CD4-positive, CD25-positive, alpha-beta regulatory T cell (primary cell): ENCODE results near the gene ADGRV1. TPM values are rescaled to one million over a fixed set of nuclear protein-coding genes. Genes with fewer than 3 reads are reported as not detected.

ENCODE experiments used
- ATAC-seq, 2 donors: fragments of 150-1000 bp; cut with Tn5 transposase; one replicate each; pipeline ENCODE4 v1.10.0; 2021; ENCODE audit warnings: low read depth in 2 of 2, moderate number of reproducible peaks in 2 of 2, moderate library complexity in 1 of 2
- DNase-seq, 3 donors: peaks; one replicate each; pipeline versions ENCODE4 v3.0.0 to v3.0.0-alpha.2; 2012 to 2022; ENCODE audit warnings: mixed read lengths in 1 of 3
- H3K27ac ChIP-seq: one replicate; pipeline ENCODE4 v1.7.0; 2013; ENCODE audit warnings: mild to moderate bottlenecking, low read length; ENCODE audit not compliant: insufficient read depth, poor library complexity, severe bottlenecking
- H3K27me3 ChIP-seq: one replicate; pipeline ENCODE4 v1.7.0; 2013; ENCODE audit warnings: low read length; ENCODE audit not compliant: control insufficient read depth, insufficient read depth
- H3K36me3 ChIP-seq: one replicate; pipeline ENCODE4 v1.7.0; 2013; ENCODE audit warnings: mild to moderate bottlenecking, low read length, moderate library complexity; ENCODE audit not compliant: control insufficient read depth, insufficient read depth
- H3K4me1 ChIP-seq: 2 replicates; pipeline ENCODE4 v1.7.0; 2013; ENCODE audit warnings: mild to moderate bottlenecking, low read length; ENCODE audit not compliant: insufficient read depth, control insufficient read depth, poor library complexity, severe bottlenecking
- H3K4me3 ChIP-seq: one replicate; pipeline ENCODE4 v1.7.0; 2013; ENCODE audit warnings: low read depth, mild to moderate bottlenecking, low read length, moderate library complexity
- H3K9me3 ChIP-seq, 2 experiments: 1 replicate in 1 of 2; 2 replicates in 1 of 2; pipeline ENCODE4 v1.7.0; 2013; ENCODE audit warnings: low read length in 2 of 2, mild to moderate bottlenecking in 1 of 2, moderate library complexity in 1 of 2; ENCODE audit not compliant: control insufficient read depth in 2 of 2
- H3K27ac Mint-ChIP-seq, 3 donors: one replicate each; pipeline ENCODE4 v1.8.0; 2020 to 2022; ENCODE audit warnings: mild to moderate bottlenecking in 3 of 3, mixed read lengths in 3 of 3, moderate library complexity in 2 of 3
- H3K27me3 Mint-ChIP-seq: one replicate; pipeline ENCODE4 v1.8.0; 2022; ENCODE audit warnings: mild to moderate bottlenecking, mixed read lengths
- H3K36me3 Mint-ChIP-seq: one replicate; pipeline ENCODE4 v1.8.0; 2020; ENCODE audit warnings: mixed read lengths
- H3K4me1 Mint-ChIP-seq, 4 donors: one replicate each; pipeline ENCODE4 v1.8.0; 2020 to 2022; ENCODE audit warnings: mixed read lengths in 4 of 4, mild to moderate bottlenecking in 1 of 4
- H3K4me3 Mint-ChIP-seq, 4 donors: one replicate each; pipeline ENCODE4 v1.8.0; 2020 to 2022; ENCODE audit warnings: mild to moderate bottlenecking in 4 of 4, mixed read lengths in 4 of 4, moderate library complexity in 3 of 4
- H3K9me3 Mint-ChIP-seq, 7 donors: one replicate each; pipeline ENCODE4 v1.8.0; 2020 to 2022; ENCODE audit warnings: mixed read lengths in 7 of 7, mild to moderate bottlenecking in 3 of 7, moderate library complexity in 2 of 7
- polyA plus RNA-seq, 4 donors: library from polyadenylated mRNA; unstranded; fragments of 300-500 nt; fragmentation: Illumina TruSeq; gene quantifications; one replicate each; pipeline ENCODE4 v1.2.3, GENCODE V29; 2021
- total RNA-seq: library from RNA; stranded (reverse); gene quantifications from one replicate; pipeline ENCODE4 v1.2.3, GENCODE V29; 2022

ADGRV1 gene
- total and polyA plus RNA-seq, 5 donors from 2014 or later, result 0.42 to 0.52 TPM; not detected in 3

GRCh38 chr5:90983711-90984124 lies 425.1 kb downstream of the ADGRV1 start:
- H3K4me3 Mint-ChIP-seq, result no peak overlapping the region
- Histone ChIP-seq H3K27me3 (no peaks in the 10 kb centered on the region), H3K36me3 (no peaks in the 10 kb centered on the region), H3K27ac (no peak overlapping the region), H3K4me3 (no peak overlapping the region), H3K4me1 (no peaks in the 10 kb centered on the region), H3K9me3 (no peaks in the 10 kb centered on the region)
- no peak for DNase-seq
- ATAC-seq, result no peak
- H3K27ac Mint-ChIP-seq, result no peak overlapping the region
- H3K9me3 Mint-ChIP-seq, result peaks cover 0 to 2% (median 0%) of the 10 kb centered on the region in 7 donors
- H3K4me1 Mint-ChIP-seq, result no peaks in the 10 kb centered on the region
- no peaks in the 10 kb centered on the region for H3K36me3 Mint-ChIP-seq
- no peaks in the 10 kb centered on the region for H3K27me3 Mint-ChIP-seq

DNA sequence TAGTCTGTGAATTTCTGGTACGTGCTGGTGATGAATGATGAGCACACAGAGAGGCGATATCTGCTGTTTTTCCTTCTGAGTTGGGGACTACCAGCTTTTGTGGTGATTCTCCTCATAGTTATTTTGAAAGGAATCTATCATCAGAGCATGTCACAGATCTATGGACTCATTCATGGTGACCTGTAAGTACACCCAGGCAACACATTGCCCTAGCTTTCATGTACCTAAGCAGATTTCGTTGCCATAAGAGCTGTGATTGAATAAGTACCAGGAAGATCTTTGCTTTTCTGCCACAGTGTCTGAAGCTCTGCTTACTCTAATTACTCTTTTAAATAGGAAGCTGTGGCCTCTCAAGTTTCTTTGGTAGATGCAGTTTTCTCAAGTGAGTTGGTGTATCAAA lies 426.7 kb downstream of the ADGRV1 start:
- H3K4me1 ChIP-seq, result no peaks in the 10 kb centered on the region
- no peak for ATAC-seq
- Mint-ChIP-seq H3K4me1 (no peaks in the 10 kb centered on the region), H3K36me3 (no peaks in the 10 kb centered on the region), H3K4me3 (no peak overlapping the region), H3K27me3 (no peaks in the 10 kb centered on the region), H3K27ac (no peak overlapping the region), H3K9me3 (peaks cover 0 to 2% (median 0%) of the 10 kb centered on the region in 7 donors)
- H3K36me3 ChIP-seq, result no peaks in the 10 kb centered on the region
- H3K9me3 ChIP-seq, result no peaks in the 10 kb centered on the region
- H3K4me3 ChIP-seq, result no peak overlapping the region
- H3K27ac ChIP-seq, result no peak overlapping the region
- DNase-seq, result no peak
- H3K27me3 ChIP-seq, result no peaks in the 10 kb centered on the region

DNA sequence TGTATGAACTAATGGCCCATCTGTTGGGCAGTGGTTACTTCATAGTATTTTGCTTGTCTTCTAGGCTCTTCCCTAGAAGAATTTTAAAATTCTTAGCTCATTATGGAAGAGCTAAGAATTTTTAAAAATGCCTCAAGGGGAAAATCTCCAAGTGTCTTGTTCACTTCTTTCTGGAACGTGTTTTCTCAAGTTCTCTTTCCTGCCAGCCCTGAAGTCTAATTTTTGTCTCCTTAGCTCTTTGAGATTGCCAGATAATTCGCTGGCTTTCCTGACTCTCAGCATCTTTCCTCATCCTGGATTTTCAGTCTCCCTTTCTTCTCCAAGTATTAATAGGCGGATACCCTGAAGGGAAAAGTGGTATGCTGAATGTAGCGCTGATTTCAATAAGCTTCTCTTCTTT lies 429.1 kb downstream of the ADGRV1 start:
- no peaks in the 10 kb centered on the region for H3K27me3 ChIP-seq
- no peak overlapping the region for H3K4me3 Mint-ChIP-seq
- H3K9me3 ChIP-seq, result no peaks in the 10 kb centered on the region
- H3K36me3 Mint-ChIP-seq, result no peaks in the 10 kb centered on the region
- no peak overlapping the region for H3K27ac Mint-ChIP-seq
- ATAC-seq (no peak), DNase-seq (no peak)
- no peak overlapping the region for H3K4me3 ChIP-seq
- H3K9me3 Mint-ChIP-seq, result peaks cover 0 to 4% (median 0%) of the 10 kb centered on the region in 7 donors
- H3K27ac ChIP-seq, result no peak overlapping the region
- no peaks in the 10 kb centered on the region for H3K36me3 ChIP-seq
- H3K27me3 Mint-ChIP-seq, result no peaks in the 10 kb centered on the region
- no peaks in the 10 kb centered on the region for H3K4me1 Mint-ChIP-seq
- no peaks in the 10 kb centered on the region for H3K4me1 ChIP-seq

DNA sequence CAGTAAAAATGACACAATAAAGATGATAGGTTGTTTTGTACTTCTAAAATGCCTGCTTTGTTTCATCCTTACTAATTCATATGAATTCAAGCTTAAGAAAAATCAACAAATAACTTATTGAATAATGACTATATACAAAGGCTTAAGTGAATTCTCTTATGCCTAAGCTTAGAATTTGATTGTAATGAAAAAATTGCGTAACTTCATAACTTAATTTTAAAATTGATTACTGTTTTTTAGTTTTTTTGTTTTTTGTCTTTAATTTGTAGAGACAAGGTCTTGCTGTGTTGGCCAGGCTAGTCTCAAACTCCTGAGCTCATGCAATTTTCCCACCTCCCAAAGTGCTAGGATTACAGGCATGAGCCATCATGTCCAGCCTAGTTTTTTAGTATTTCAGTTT lies 432.6 kb downstream of the ADGRV1 start:
- ATAC-seq, result no peak
- no peak for DNase-seq
- Histone ChIP-seq H3K9me3 (peaks cover 0 to 2% of the 10 kb centered on the region in 2 experiments), H3K4me3 (no peak overlapping the region), H3K4me1 (no peaks in the 10 kb centered on the region), H3K27ac (no peak overlapping the region), H3K36me3 (no peaks in the 10 kb centered on the region), H3K27me3 (no peaks in the 10 kb centered on the region)
- no peaks in the 10 kb centered on the region for H3K36me3 Mint-ChIP-seq
- peaks cover 5% of the 10 kb centered on the region for H3K27me3 Mint-ChIP-seq
- peaks cover 0 to 8% (median 0%) of the 10 kb centered on the region in 7 donors for H3K9me3 Mint-ChIP-seq
- H3K4me3 Mint-ChIP-seq, result no peak overlapping the region
- H3K4me1 Mint-ChIP-seq, result no peaks in the 10 kb centered on the region
- no peak overlapping the region for H3K27ac Mint-ChIP-seq

- Mint-ChIP-seq H3K27me3 (peaks cover 9% of the 10 kb centered on the region), H3K36me3 (no peaks in the 10 kb centered on the region), H3K27ac (no peak overlapping the region), H3K4me1 (no peaks in the 10 kb centered on the region), H3K9me3 (peaks cover 0 to 11% (median 6%) of the 10 kb centered on the region in 7 donors), H3K4me3 (no peak overlapping the region)
- ATAC-seq (no peak), DNase-seq (no peak)
- H3K36me3 ChIP-seq, result no peaks in the 10 kb centered on the region
- H3K9me3 ChIP-seq, result peaks cover 0 to 2% of the 10 kb centered on the region in 2 experiments
- H3K27me3 ChIP-seq, result no peaks in the 10 kb centered on the region
- H3K4me1 ChIP-seq, result no peaks in the 10 kb centered on the region
- no peak overlapping the region for H3K27ac ChIP-seq
- no peak overlapping the region for H3K4me3 ChIP-seq
These were observed 436.2 kb downstream of the ADGRV1 start for GRCh38 chr5:90994796-90995195.

DNA sequence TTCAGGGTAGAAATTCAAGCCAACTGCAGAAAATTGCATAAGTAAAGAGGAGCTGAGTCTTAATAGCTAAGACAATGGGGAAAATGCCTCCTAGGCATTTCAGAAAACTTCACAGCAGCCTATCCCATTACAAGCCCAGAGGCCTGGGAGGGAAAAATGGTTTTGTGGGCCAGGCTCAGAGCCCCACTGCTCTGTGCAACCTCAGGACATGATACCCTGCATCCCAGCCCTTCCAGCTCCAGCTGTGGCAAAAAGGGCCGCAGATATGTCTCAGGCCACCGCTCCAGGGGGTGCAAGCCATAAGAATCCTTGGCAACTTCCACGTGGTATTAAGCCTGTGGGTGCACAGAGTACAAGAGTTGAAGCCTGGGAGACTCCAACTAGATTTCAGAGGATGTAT lies 437.5 kb downstream of the ADGRV1 start:
- Histone ChIP-seq H3K4me1 (no peaks in the 10 kb centered on the region), H3K36me3 (no peaks in the 10 kb centered on the region), H3K9me3 (peaks cover 0 to 2% of the 10 kb centered on the region in 2 experiments), H3K27ac (no peak overlapping the region), H3K27me3 (no peaks in the 10 kb centered on the region), H3K4me3 (no peak overlapping the region)
- no peak overlapping the region for H3K4me3 Mint-ChIP-seq
- no peak overlapping the region for H3K27ac Mint-ChIP-seq
- peaks cover 0 to 11% (median 2%) of the 10 kb centered on the region in 7 donors for H3K9me3 Mint-ChIP-seq
- DNase-seq (no peak), ATAC-seq (no peak)
- no peaks in the 10 kb centered on the region for H3K36me3 Mint-ChIP-seq
- peaks cover 9% of the 10 kb centered on the region for H3K27me3 Mint-ChIP-seq
- H3K4me1 Mint-ChIP-seq, result no peaks in the 10 kb centered on the region

DNA sequence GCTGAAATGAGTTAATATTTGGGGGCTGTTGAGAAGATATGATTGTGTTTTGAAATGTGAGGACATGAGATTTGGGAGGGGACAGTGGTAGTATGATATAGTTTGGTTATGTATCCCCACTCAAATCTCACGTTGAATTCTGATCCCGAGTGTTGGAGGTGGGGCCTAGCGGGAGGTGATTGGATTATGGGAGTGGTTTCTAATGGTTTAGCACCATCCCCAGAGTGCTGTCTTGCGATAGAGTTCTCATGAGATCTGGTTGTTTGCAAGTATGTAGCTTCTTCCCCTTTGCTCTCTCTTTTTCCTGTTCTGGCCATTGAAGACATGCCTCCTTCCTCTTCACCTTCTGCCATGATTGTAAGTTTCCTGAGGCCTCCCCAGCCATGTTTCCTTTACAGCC lies 438.5 kb downstream of the ADGRV1 start:
- Histone ChIP-seq H3K27me3 (no peaks in the 10 kb centered on the region), H3K9me3 (peaks cover 0 to 2% of the 10 kb centered on the region in 2 experiments), H3K4me3 (no peak overlapping the region), H3K36me3 (no peaks in the 10 kb centered on the region), H3K27ac (no peak overlapping the region), H3K4me1 (no peaks in the 10 kb centered on the region)
- Mint-ChIP-seq H3K27ac (no peak overlapping the region), H3K27me3 (peaks cover 9% of the 10 kb centered on the region), H3K4me3 (no peak overlapping the region), H3K9me3 (peaks cover 0 to 11% (median 2%) of the 10 kb centered on the region in 7 donors), H3K4me1 (no peaks in the 10 kb centered on the region), H3K36me3 (no peaks in the 10 kb centered on the region)
- no peak for DNase-seq
- ATAC-seq, result no peak

DNA sequence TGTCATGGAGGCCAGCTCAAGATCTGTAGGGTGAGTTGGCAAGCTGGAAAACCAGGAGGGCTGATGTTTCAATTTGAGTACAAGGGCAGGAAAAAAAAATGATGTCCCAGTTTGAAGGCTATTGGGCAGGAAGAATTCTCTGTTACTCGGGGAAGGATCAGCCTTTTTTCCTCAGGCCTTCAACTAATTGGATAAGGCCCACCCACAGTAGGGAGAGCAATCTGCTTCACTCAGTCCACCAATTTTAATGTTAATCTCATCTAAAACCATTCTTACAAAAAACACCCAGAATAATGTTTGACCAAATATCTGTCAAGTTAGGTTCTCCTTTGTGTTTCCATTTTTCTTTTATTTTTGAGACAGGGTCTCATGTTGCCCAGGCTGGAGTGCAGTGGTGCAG lies 442.1 kb downstream of the ADGRV1 start:
- Histone ChIP-seq H3K9me3 (no peaks in the 10 kb centered on the region), H3K27me3 (no peaks in the 10 kb centered on the region), H3K27ac (no peak overlapping the region), H3K4me3 (no peak overlapping the region), H3K36me3 (no peaks in the 10 kb centered on the region), H3K4me1 (no peaks in the 10 kb centered on the region)
- Mint-ChIP-seq H3K4me3 (no peak overlapping the region), H3K27ac (no peak overlapping the region), H3K27me3 (peaks cover 4% of the 10 kb centered on the region), H3K9me3 (peaks cover 0 to 8% (median 1%) of the 10 kb centered on the region in 7 donors), H3K36me3 (no peaks in the 10 kb centered on the region), H3K4me1 (no peaks in the 10 kb centered on the region)
- DNase-seq, result no peak
- no peak for ATAC-seq
